H7 (cell line): ENCODE results near the gene PTGDS. TPM values are rescaled to one million over a fixed set of nuclear protein-coding genes. Genes with fewer than 3 reads are reported as not detected.
A peak's percentile ranks its signal among the peaks of the same experiment; 100 is the strongest.
"Not testable (repeated sequence)": the region's sequence is repeated elsewhere in the genome, so short reads cannot be mapped to it uniquely, and the experiment has no call there.

ENCODE experiments used
- DNase-seq: peaks from one replicate; pipeline ENCODE4 v3.0.0; 2012
- H3K27me3 ChIP-seq: 2 replicates; pipeline ENCODE4 v1.6.0; 2011; ENCODE audit warnings: mild to moderate bottlenecking, low read length; ENCODE audit not compliant: control insufficient read depth, insufficient read depth
- H3K36me3 ChIP-seq: replicated peaks from 2 replicates; pipeline ENCODE4 v1.5.1; 2011; ENCODE audit warnings: low read length; ENCODE audit not compliant: control insufficient read depth, insufficient read depth
- H3K4me3 ChIP-seq: 2 replicates; pipeline ENCODE4 v1.5.1; 2011; ENCODE audit warnings: low read depth, mild to moderate bottlenecking, control low read depth, low read length, moderate library complexity; ENCODE audit not compliant: insufficient read depth
- total RNA-seq: library from RNA; depleted of rRNA; stranded (reverse); fragments of >200 nt; shearing (Covaris generic); gene quantifications from 2 replicates; pipeline ENCODE4 v1.2.3, GENCODE V29; 2014

Gene PTGDS
- total RNA-seq, 1 experiment from 2014 or later: 2.0 TPM

- Histone ChIP-seq H3K4me3 (no peak overlapping the region; the same call in 1 of the 2 replicates), H3K27me3 (peaks cover 4% of the 10 kb centered on the region), H3K36me3 (peaks cover 2% of the 10 kb centered on the region)
- DNase-seq: no peak
Measured at GRCh38 chr9:136995772-136996311, 18.5 kb downstream of the PTGDS start.

- H3K36me3 ChIP-seq: peaks cover 2% of the 10 kb centered on the region
- peak; percentile 95 for DNase-seq
- peak within 1 kb of the TSS; percentile 28; the same call in 1 of the 2 replicates for H3K4me3 ChIP-seq
- H3K27me3 ChIP-seq: no peaks in the 10 kb centered on the region
Measured at GRCh38 chr9:136996361-136997292, 19.3 kb downstream of the PTGDS start, which contains the start of gene CLIC3. Gene CLIC3 (minus strand): TSS chr9:136996568. CDS start chr9:136996543, 25 bp downstream.

GRCh38 chr9:136997371-136997770, 20.1 kb downstream of the PTGDS start:
- Histone ChIP-seq H3K4me3 (no peak overlapping the region; the same call in 1 of the 2 replicates), H3K27me3 (no peaks in the 10 kb centered on the region), H3K36me3 (peaks cover 2% of the 10 kb centered on the region)
- no peak for DNase-seq

DNA sequence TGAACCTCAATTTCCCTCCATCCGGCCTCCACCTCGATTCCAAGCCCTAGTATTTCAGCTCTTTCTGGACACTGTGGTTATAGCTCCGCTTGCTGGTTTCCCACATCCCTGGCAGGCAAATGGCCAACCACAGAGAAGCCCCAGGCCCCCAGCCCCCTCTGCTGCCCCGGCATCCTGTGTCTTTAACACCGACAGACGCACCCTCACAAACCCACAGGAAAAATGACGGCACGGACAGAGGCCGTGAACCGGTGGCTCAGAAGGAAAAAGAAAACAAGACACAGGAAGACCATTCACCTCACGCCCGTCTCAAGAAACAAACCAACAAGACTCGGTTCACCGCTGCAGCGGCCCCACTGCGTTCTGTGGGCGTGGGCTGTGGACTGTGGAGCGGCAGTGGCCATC, 20.5 kb downstream of the PTGDS start:
- peaks cover 2% of the 10 kb centered on the region for H3K36me3 ChIP-seq
- DNase-seq: no peak
- no peaks in the 10 kb centered on the region for H3K27me3 ChIP-seq
- no peak overlapping the region for H3K4me3 ChIP-seq

- Histone ChIP-seq H3K36me3 (no peaks in the 10 kb centered on the region), H3K27me3 (no peaks in the 10 kb centered on the region), H3K4me3 (no peak overlapping the region)
- no peak for DNase-seq
Measured at GRCh38 chr9:137000177-137000930, 23.1 kb downstream of the PTGDS start.

GRCh38 chr9:137001857-137002645, 24.7 kb downstream of the PTGDS start:
- DNase-seq: no peak
- Histone ChIP-seq H3K27me3 (no peaks in the 10 kb centered on the region), H3K4me3 (no peak overlapping the region), H3K36me3 (no peaks in the 10 kb centered on the region)

GRCh38 chr9:137002646-137003041, 25.3 kb downstream of the PTGDS start:
- H3K36me3 ChIP-seq: no peaks in the 10 kb centered on the region
- no peaks in the 10 kb centered on the region for H3K27me3 ChIP-seq
- no peak overlapping the region for H3K4me3 ChIP-seq
- no peak for DNase-seq

DNA sequence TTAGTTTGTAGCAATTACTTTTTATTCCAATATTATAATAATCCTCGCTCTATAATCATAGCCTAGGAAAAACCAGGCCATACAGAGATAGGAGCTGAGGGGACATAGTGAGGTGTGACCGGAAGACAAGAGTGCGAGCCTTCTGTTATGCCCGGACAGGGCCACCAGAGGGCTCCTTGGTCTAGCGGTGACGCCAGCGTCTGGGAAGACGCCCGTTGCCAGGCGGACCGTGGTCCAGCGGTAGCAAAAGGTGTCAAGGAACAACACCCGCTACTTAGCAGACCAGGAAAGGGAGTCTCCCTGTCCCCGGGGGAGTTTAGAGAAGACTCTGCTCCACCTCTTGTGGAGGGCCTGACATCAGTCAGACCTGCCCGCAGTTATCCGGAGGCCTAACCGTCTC, 27.0 kb downstream of the PTGDS start:
- not testable (repeated sequence) for DNase-seq, H3K4me3 ChIP-seq, H3K27me3 ChIP-seq, H3K36me3 ChIP-seq

GRCh38 chr9:137006116-137007003, 29.1 kb downstream of the PTGDS start:
- Histone ChIP-seq H3K4me3 (no peak overlapping the region), H3K27me3 (no peaks in the 10 kb centered on the region), H3K36me3 (no peaks in the 10 kb centered on the region)
- DNase-seq: no peak

DNA sequence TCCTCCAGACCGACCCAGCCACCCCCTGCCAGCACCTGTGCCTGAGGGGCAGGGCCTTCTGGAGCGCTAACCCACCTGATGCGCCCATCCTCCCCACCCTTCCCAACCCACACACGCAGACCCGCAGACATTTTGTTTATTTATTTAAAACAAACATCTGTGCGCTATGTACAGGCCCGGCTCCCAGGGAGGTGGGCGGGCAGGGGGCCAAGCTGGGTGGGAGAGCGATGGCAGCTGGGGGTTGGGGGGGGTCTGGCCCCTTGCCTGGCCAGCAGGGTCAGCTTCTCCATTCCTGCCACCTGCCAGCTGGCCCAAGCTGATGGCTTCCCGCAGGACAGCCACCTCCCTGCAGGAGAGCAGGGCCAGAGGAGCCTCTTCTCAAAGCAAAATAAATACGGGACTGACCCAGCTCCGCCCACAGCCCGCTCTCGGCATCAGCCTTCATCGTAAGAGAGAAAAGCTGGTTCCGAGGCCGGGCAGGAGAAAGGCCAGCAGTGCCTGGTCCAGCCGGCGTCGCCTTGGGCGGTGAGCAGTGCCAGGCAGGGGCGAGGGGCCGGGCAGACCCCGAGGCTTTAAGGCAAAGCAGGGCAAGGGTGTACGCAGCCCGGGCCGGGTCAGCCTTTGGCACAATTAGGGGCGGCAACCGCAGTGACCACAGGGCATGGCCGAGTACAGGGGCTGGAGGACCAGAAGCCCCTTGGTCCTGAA, 30.0 kb downstream of the PTGDS start:
- Histone ChIP-seq H3K36me3 (no peaks in the 10 kb centered on the region), H3K27me3 (no peaks in the 10 kb centered on the region), H3K4me3 (no peak overlapping the region)
- no peak for DNase-seq

DNA sequence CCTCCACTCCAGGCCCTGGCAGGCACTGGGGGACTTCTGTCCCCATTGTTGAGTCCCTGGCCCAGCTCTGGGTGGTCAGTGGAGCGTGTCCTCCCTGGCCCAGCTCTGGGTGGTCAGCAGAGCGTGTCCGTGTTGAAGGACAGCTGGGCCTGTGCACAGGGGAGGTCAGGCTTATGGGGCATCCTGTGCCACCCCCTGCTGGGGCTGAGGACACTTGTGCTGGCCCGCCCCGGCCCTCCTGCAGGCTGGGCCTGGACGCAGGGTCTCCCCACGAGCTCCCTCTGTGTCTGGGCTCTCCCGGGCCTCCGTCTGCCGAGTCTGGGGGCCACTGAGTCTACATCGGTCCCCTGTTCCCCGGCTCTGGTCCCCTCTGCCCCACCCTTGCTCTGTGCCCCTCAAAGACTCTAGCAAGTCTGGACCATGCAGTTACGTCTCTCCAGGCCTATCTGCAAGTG, 30.5 kb downstream of the PTGDS start:
- H3K4me3 ChIP-seq: no peak overlapping the region
- no peaks in the 10 kb centered on the region; the same call in 1 of the 2 replicates for H3K27me3 ChIP-seq
- no peaks in the 10 kb centered on the region for H3K36me3 ChIP-seq
- DNase-seq: no peak

- Histone ChIP-seq H3K4me3 (no peak overlapping the region), H3K27me3 (no peaks in the 10 kb centered on the region; the same call in 1 of the 2 replicates), H3K36me3 (no peaks in the 10 kb centered on the region)
- no peak for DNase-seq
Measured at GRCh38 chr9:137008312-137008711, 31.0 kb downstream of the PTGDS start.

GRCh38 chr9:137009217-137009616, 31.9 kb downstream of the PTGDS start:
- Histone ChIP-seq H3K4me3 (no peak overlapping the region), H3K36me3 (no peaks in the 10 kb centered on the region), H3K27me3 (no peaks in the 10 kb centered on the region; the same call in 1 of the 2 replicates)
- no peak for DNase-seq
